Osteocyte (in vitro differentiated cells): Measurements from ENCODE around the gene DLG2. TPM values are rescaled to one million over a fixed set of nuclear protein-coding genes. Genes with fewer than 3 reads are reported as not detected.

Experiments used
- DNase-seq: peaks from one replicate; pipeline ENCODE4 v3.0.0; 2021; ENCODE audit warnings: mixed read lengths; ENCODE audit not compliant: unreplicated experiment; ENCODE audit errors: extremely low spot score
- H3K27ac Mint-ChIP-seq: one replicate; pipeline ENCODE4 v1.8.0; 2021; ENCODE audit warnings: mild to moderate bottlenecking, mixed read lengths; ENCODE audit not compliant: unreplicated experiment
- H3K27me3 Mint-ChIP-seq: one replicate; pipeline ENCODE4 v1.8.0; 2021; ENCODE audit warnings: mixed read lengths; ENCODE audit not compliant: unreplicated experiment
- H3K36me3 Mint-ChIP-seq: one replicate; pipeline ENCODE4 v1.8.0; 2021; ENCODE audit warnings: mixed read lengths; ENCODE audit not compliant: unreplicated experiment
- H3K4me1 Mint-ChIP-seq: one replicate; pipeline ENCODE4 v1.8.0; 2021; ENCODE audit warnings: mixed read lengths; ENCODE audit not compliant: unreplicated experiment
- H3K4me3 Mint-ChIP-seq: one replicate; pipeline ENCODE4 v1.8.0; 2021; ENCODE audit warnings: mild to moderate bottlenecking, moderate library complexity, mixed read lengths; ENCODE audit not compliant: unreplicated experiment
- H3K9me3 Mint-ChIP-seq: one replicate; pipeline ENCODE4 v1.8.0; 2021; ENCODE audit warnings: mixed read lengths; ENCODE audit not compliant: unreplicated experiment
- total RNA-seq: library from RNA; stranded (reverse); gene quantifications from 2 replicates; pipeline ENCODE4 v1.2.1, GENCODE V29; 2021
- TF ChIP-seq, protein P1 (sequence below): fragments of 200-600 bp; sonication (generic); IDR thresholded peaks from 2 replicates; pipeline ENCODE4 v1.5.0; 2021; ENCODE audit warnings: antibody characterized with exemption, mild to moderate bottlenecking, moderate library complexity

The DLG2 gene
- total RNA-seq, 1 donor from 2014 or later, result 2.1 TPM

- Mint-ChIP-seq H3K4me1 (no peaks in the 10 kb centered on the region), H3K27ac (no peak overlapping the region), H3K27me3 (no peaks in the 10 kb centered on the region), H3K4me3 (no peak overlapping the region), H3K36me3 (no peaks in the 10 kb centered on the region), H3K9me3 (no peaks in the 10 kb centered on the region)
- TF ChIP-seq, protein P1, sequence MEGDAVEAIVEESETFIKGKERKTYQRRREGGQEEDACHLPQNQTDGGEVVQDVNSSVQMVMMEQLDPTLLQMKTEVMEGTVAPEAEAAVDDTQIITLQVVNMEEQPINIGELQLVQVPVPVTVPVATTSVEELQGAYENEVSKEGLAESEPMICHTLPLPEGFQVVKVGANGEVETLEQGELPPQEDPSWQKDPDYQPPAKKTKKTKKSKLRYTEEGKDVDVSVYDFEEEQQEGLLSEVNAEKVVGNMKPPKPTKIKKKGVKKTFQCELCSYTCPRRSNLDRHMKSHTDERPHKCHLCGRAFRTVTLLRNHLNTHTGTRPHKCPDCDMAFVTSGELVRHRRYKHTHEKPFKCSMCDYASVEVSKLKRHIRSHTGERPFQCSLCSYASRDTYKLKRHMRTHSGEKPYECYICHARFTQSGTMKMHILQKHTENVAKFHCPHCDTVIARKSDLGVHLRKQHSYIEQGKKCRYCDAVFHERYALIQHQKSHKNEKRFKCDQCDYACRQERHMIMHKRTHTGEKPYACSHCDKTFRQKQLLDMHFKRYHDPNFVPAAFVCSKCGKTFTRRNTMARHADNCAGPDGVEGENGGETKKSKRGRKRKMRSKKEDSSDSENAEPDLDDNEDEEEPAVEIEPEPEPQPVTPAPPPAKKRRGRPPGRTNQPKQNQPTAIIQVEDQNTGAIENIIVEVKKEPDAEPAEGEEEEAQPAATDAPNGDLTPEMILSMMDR, result no peak
- DNase-seq, result no peak
These were observed 1555.3 kb downstream of the DLG2 start for GRCh38 chr11:84071851-84072250.

DNA sequence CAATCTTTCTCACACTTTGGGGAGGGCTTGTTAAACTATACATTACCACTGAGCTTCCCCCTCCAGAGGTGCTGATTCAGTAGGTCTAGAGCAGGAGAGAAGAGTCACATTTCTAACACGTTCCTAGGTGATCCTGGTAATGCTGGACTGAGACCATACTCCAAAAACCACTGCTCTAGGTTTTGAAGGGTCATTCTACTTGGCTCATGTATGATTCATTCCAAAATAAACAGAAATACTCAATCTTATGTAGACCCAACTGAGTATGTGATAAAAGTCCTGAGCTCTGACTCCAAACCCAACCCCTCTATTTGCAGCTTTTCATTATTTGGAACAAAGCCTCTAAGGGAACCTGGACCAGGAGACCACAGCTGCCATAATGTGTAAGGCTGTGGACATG lies 1558.1 kb downstream of the DLG2 start:
- Mint-ChIP-seq H3K4me1 (no peaks in the 10 kb centered on the region), H3K9me3 (no peaks in the 10 kb centered on the region), H3K27ac (no peak overlapping the region), H3K36me3 (no peaks in the 10 kb centered on the region), H3K27me3 (no peaks in the 10 kb centered on the region), H3K4me3 (no peak overlapping the region)
- DNase-seq, result no peak
- TF ChIP-seq, protein P1, result no peak

- H3K4me3 Mint-ChIP-seq, result no peak overlapping the region
- TF ChIP-seq, protein P1, result no peak
These were observed 1565.4 kb downstream of the DLG2 start for GRCh38 chr11:84061726-84062125.

GRCh38 chr11:84056653-84057376 lies 1570.3 kb downstream of the DLG2 start:
- peaks cover 4% of the 10 kb centered on the region for H3K9me3 Mint-ChIP-seq
- no peak overlapping the region for H3K27ac Mint-ChIP-seq
- no peaks in the 10 kb centered on the region for H3K27me3 Mint-ChIP-seq
- no peaks in the 10 kb centered on the region for H3K4me1 Mint-ChIP-seq
- DNase-seq, result no peak
- TF ChIP-seq, protein P1, result no peak
- H3K4me3 Mint-ChIP-seq, result no peak overlapping the region
- H3K36me3 Mint-ChIP-seq, result no peaks in the 10 kb centered on the region

More at GRCh38 chr11:84061726-84062125, 1565.4 kb downstream of the DLG2 start:
- Mint-ChIP-seq H3K9me3 (no peaks in the 10 kb centered on the region), H3K4me1 (no peaks in the 10 kb centered on the region), H3K27ac (no peak overlapping the region), H3K36me3 (no peaks in the 10 kb centered on the region), H3K27me3 (no peaks in the 10 kb centered on the region)
- no peak for DNase-seq

- Mint-ChIP-seq H3K4me1 (no peaks in the 10 kb centered on the region), H3K9me3 (peaks cover 8% of the 10 kb centered on the region), H3K4me3 (no peak overlapping the region), H3K27me3 (no peaks in the 10 kb centered on the region), H3K27ac (no peak overlapping the region), H3K36me3 (no peaks in the 10 kb centered on the region)
- no peak for DNase-seq
- TF ChIP-seq, protein P1, result no peak
These were observed 1582.0 kb downstream of the DLG2 start for GRCh38 chr11:84045146-84045545.
